B cell (primary cell): ENCODE measurements around the gene ALMS1. TPM values are rescaled to one million over a fixed set of nuclear protein-coding genes. Genes with fewer than 3 reads are reported as not detected.

Experiments used
- ATAC-seq: fragments of 200-7000 bp; cut with Tn5 transposase; one replicate; pipeline ENCODE4 v1.10.0; 2021; ENCODE audit warnings: low read depth, mild to moderate bottlenecking, moderate number of reproducible peaks, moderate library complexity
- CTCF ChIA-PET: fragments of 350-600 bp; sonication (Branson Sonifier 250); formaldehyde crosslinking; loops from one replicate; lab custom pipeline; 2021; ENCODE audit warnings: antibody characterized with exemption, inconsistent platforms; lab: Charles Lee
- POLR2A ChIA-PET: fragments of 350-600 bp; sonication (Branson Sonifier 250); formaldehyde crosslinking; loops from one replicate; lab custom pipeline; 2021; ENCODE audit warnings: antibody characterized with exemption; lab: Charles Lee
- DNase-seq: peaks from one replicate; pipeline ENCODE4 v3.0.0; 2013
- H2AFZ ChIP-seq: 2 replicates; pipeline ENCODE4 v1.6.1; 2012; ENCODE audit warnings: mild to moderate bottlenecking, low read depth, low read length; ENCODE audit not compliant: insufficient read depth, poor library complexity, severe bottlenecking
- H3K27ac ChIP-seq, 2 donors: 1 replicate in 1 of 2; 2 replicates in 1 of 2; pipeline ENCODE4 v1.5.1; 2012 to 2013; ENCODE audit warnings: low read length in 2 of 2, mild to moderate bottlenecking in 2 of 2, moderate library complexity in 1 of 2
- H3K27me3 ChIP-seq, 4 experiments: fragments of 200-600 bp in 1 of 4; sonication (generic) in 1 of 4; replicated peaks in 1 of 4; 1 replicate in 2 of 4; 2 replicates in 2 of 4; pipeline versions ENCODE4 v1.6.1 to v1.7.0; 2013 to 2016; ENCODE audit warnings: low read length in 3 of 4, mild to moderate bottlenecking in 2 of 4, mixed read lengths in 1 of 4, moderate library complexity in 1 of 4; ENCODE audit not compliant: insufficient read depth in 4 of 4, control insufficient read depth in 3 of 4; ENCODE audit errors: control extremely low read depth in 1 of 4
- H3K36me3 ChIP-seq, 2 experiments: replicated peaks in 1 of 2; 1 replicate in 1 of 2; 2 replicates in 1 of 2; pipeline versions ENCODE4 v1.6.1 to v1.7.1; 2013; ENCODE audit warnings: low read length in 1 of 2; ENCODE audit not compliant: insufficient read depth in 2 of 2, control insufficient read depth in 1 of 2; ENCODE audit errors: control extremely low read depth in 1 of 2, extremely low read depth in 1 of 2
- H3K4me1 ChIP-seq, 2 donors: fragments of 200-600 bp in 1 of 2; sonication (generic) in 1 of 2; 1 replicate in 1 of 2; 2 replicates in 1 of 2; pipeline versions ENCODE4 v1.5.1 to v1.6.1; 2013 to 2017; ENCODE audit warnings: low read length in 2 of 2; ENCODE audit not compliant: control insufficient read depth in 2 of 2, insufficient read depth in 2 of 2
- H3K4me2 ChIP-seq: replicated peaks from 2 replicates; pipeline ENCODE3; 2012; ENCODE audit warnings: mild to moderate bottlenecking, low read depth, low read length; ENCODE audit not compliant: poor library complexity, severe bottlenecking
- H3K4me3 ChIP-seq, 5 experiments: fragments of 200-600 bp in 1 of 5; sonication (generic) in 1 of 5; 1 replicate in 3 of 5; 2 replicates in 2 of 5; pipeline versions ENCODE4 v1.5.1 to v1.7.0; 2011 to 2016; ENCODE audit warnings: low read length in 4 of 5, mild to moderate bottlenecking in 4 of 5, low read depth in 2 of 5, control low read depth in 1 of 5, moderate library complexity in 1 of 5; ENCODE audit not compliant: insufficient read depth in 1 of 5; ENCODE audit errors: control extremely low read depth in 1 of 5, extremely low read depth in 1 of 5
- H3K79me2 ChIP-seq: fragments of 200-600 bp; sonication (generic); one replicate; pipeline ENCODE4 v1.6.0; 2016; ENCODE audit warnings: low read length; ENCODE audit not compliant: control insufficient read depth, insufficient read depth
- H3K9ac ChIP-seq: fragments of 200-600 bp; sonication (generic); 2 replicates; pipeline ENCODE4 v1.6.1; 2017; ENCODE audit warnings: mild to moderate bottlenecking, low read length, moderate library complexity
- H3K9me3 ChIP-seq, 3 donors: one replicate each; pipeline versions ENCODE4 v1.6.1 to v1.7.1; 2013; ENCODE audit warnings: low read length in 2 of 3; ENCODE audit not compliant: control insufficient read depth in 2 of 3, insufficient read depth in 1 of 3; ENCODE audit errors: control extremely low read depth in 1 of 3
- H4K20me1 ChIP-seq: 2 replicates; pipeline ENCODE4 v1.6.0; 2012; ENCODE audit warnings: mild to moderate bottlenecking, low read length; ENCODE audit not compliant: insufficient read depth, control insufficient read depth, poor library complexity, severe bottlenecking
- H3K27ac Mint-ChIP-seq: one replicate; pipeline ENCODE4 v1.8.0; 2021; ENCODE audit warnings: mixed read lengths
- H3K27me3 Mint-ChIP-seq: one replicate; pipeline ENCODE4 v1.8.0; 2021; ENCODE audit warnings: mixed read lengths
- H3K4me1 Mint-ChIP-seq: one replicate; pipeline ENCODE4 v1.8.0; 2021; ENCODE audit warnings: mixed read lengths
- H3K4me3 Mint-ChIP-seq: one replicate; pipeline ENCODE4 v1.8.0; 2021; ENCODE audit warnings: mixed read lengths
- H3K9me3 Mint-ChIP-seq: one replicate; pipeline ENCODE4 v1.8.0; 2022; ENCODE audit warnings: mixed read lengths; ENCODE audit not compliant: insufficient read depth
- EZH2 ChIP-seq: IDR thresholded peaks from 2 replicates; pipeline ENCODE4 v1.6.1; 2012; ENCODE audit warnings: borderline replicate concordance, low read depth, mild to moderate bottlenecking, moderate library complexity, low read length; ENCODE audit not compliant: insufficient read depth, poor library complexity, severe bottlenecking
- WGBS: methylation state at CpG from one replicate; pipeline ENCODE4 v1.1.5; 2013; ENCODE audit warnings: missing lambda C conversion rate; ENCODE audit not compliant: insufficient coverage; 5-methylcytosine and 5-hydroxymethylcytosine counted together
- intact Hi-C: fragments of 100-400 bp; cut with micrococcal nuclease; formaldehyde crosslinking; loops from one replicate; pipeline ENCODE4 v1.10.0; 2022
- polyA plus RNA-seq: library from polyadenylated mRNA; depleted of rRNA; stranded (reverse); fragments of >200 nt; gene quantifications from 2 replicates; pipeline ENCODE4 v1.2.3, GENCODE V29; 2012
- total RNA-seq, 2 donors: library from RNA; stranded (reverse); fragments of 120-200 nt in 1 of 2; gene quantifications; 1 replicate in 1 of 2; 2 replicates in 1 of 2; pipeline versions ENCODE4 v1.2.3 to v1.2.4, GENCODE V29; 2013 to 2022
- TF ChIP-seq, protein P1 (sequence below): fragments of 200-600 bp; IDR thresholded peaks from one replicate; pipeline ENCODE4 v1.8.0; 2022; ENCODE audit warnings: antibody characterized with exemption, mild to moderate bottlenecking

The ALMS1 gene
- total and polyA plus RNA-seq, 2 donors (not counting 1 experiment from before 2014, with no cell fraction given), result 4.8 to 32.1 TPM

GRCh38 chr2:73448856-73449255 lies 63.2 kb downstream of the ALMS1 start:
- H3K27me3 Mint-ChIP-seq, result no peaks in the 10 kb centered on the region

GRCh38 chr2:73449404-73449803 lies 63.8 kb downstream of the ALMS1 start:
- Mint-ChIP-seq H3K4me1 (peaks cover 7% of the 10 kb centered on the region), H3K27me3 (no peaks in the 10 kb centered on the region), H3K4me3 (no peak overlapping the region), H3K9me3 (no peaks in the 10 kb centered on the region), H3K27ac (no peak overlapping the region)
- H3K36me3 ChIP-seq, result peaks cover 2 to 17% of the 10 kb centered on the region in 2 experiments
- intact Hi-C loops, result no loop called here
- H3K9ac ChIP-seq, result no peak overlapping the region
- TF ChIP-seq, protein P1, sequence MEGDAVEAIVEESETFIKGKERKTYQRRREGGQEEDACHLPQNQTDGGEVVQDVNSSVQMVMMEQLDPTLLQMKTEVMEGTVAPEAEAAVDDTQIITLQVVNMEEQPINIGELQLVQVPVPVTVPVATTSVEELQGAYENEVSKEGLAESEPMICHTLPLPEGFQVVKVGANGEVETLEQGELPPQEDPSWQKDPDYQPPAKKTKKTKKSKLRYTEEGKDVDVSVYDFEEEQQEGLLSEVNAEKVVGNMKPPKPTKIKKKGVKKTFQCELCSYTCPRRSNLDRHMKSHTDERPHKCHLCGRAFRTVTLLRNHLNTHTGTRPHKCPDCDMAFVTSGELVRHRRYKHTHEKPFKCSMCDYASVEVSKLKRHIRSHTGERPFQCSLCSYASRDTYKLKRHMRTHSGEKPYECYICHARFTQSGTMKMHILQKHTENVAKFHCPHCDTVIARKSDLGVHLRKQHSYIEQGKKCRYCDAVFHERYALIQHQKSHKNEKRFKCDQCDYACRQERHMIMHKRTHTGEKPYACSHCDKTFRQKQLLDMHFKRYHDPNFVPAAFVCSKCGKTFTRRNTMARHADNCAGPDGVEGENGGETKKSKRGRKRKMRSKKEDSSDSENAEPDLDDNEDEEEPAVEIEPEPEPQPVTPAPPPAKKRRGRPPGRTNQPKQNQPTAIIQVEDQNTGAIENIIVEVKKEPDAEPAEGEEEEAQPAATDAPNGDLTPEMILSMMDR, result no peak
- no peak for TF ChIP-seq EZH2
- H3K9me3 ChIP-seq, result no peaks in the 10 kb centered on the region
- CTCF ChIA-PET, result no interaction called here
- POLR2A ChIA-PET, result no interaction called here
- no peak overlapping the region for H2AFZ ChIP-seq
- no peak for ATAC-seq
- H3K79me2 ChIP-seq, result no peaks in the 10 kb centered on the region
- no peak overlapping the region for H3K4me2 ChIP-seq
- H3K4me3 ChIP-seq, result no peak overlapping the region
- no peak for DNase-seq
- no peaks in the 10 kb centered on the region for H4K20me1 ChIP-seq
- no peak overlapping the region for H3K27ac ChIP-seq
- peaks cover 4 to 6% of the 10 kb centered on the region in 2 donors for H3K4me1 ChIP-seq
- H3K27me3 ChIP-seq, result no peaks in the 10 kb centered on the region

More at GRCh38 chr2:73448856-73449255, 63.2 kb downstream of the ALMS1 start:
- H2AFZ ChIP-seq, result no peak overlapping the region
- H3K9ac ChIP-seq, result no peak overlapping the region
- ChIA-PET POLR2A (no interaction called here), CTCF (no interaction called here)
- peaks cover 4 to 6% of the 10 kb centered on the region in 2 donors for H3K4me1 ChIP-seq
- 86% methylated on average over 3 of the region's 3 CpGs for WGBS
- TF ChIP-seq, protein P1, result no peak
- TF ChIP-seq EZH2, result no peak
- intact Hi-C loops, result no loop called here
- no peaks in the 10 kb centered on the region for H3K9me3 ChIP-seq
- H3K4me2 ChIP-seq, result no peak overlapping the region
- H3K36me3 ChIP-seq, result peaks cover 2 to 17% of the 10 kb centered on the region in 2 experiments
- H3K4me3 ChIP-seq, result no peak overlapping the region
- no peaks in the 10 kb centered on the region for H3K27me3 ChIP-seq
- no peak for ATAC-seq
- no peak overlapping the region for H3K27ac ChIP-seq
- H3K4me3 Mint-ChIP-seq, result no peak overlapping the region
- no peaks in the 10 kb centered on the region for H3K9me3 Mint-ChIP-seq
- no peaks in the 10 kb centered on the region for H3K79me2 ChIP-seq
- no peaks in the 10 kb centered on the region for H4K20me1 ChIP-seq
- peaks cover 7% of the 10 kb centered on the region for H3K4me1 Mint-ChIP-seq
- DNase-seq, result no peak
- no peak overlapping the region for H3K27ac Mint-ChIP-seq
